ENCODE results near the gene TOMT.

GRCh38 chr11:72061739-72062396, 43.9 kb upstream of the TOMT start:
- TF ChIP-seq STAT6 (CRISPR knock-in tag; conservative IDR thresholded peaks at IDR 0.05; ENCODE audit: low read depth): no peak
- TF ChIP-seq PRDM15 (CRISPR knock-in tag; IDR thresholded peaks at IDR 0.05): no peak
- no peak for TF ChIP-seq CTCF (IDR thresholded peaks at IDR 0.05)
- no peak for TF ChIP-seq JUN (CRISPR knock-in tag; IDR thresholded peaks at IDR 0.05)
- TF ChIP-seq ZNF263 (CRISPR knock-in tag; IDR thresholded peaks at IDR 0.05; ENCODE audit: low read depth): no peak
